H1 (cell line): Measurements from ENCODE around the gene CIPC. TPM values are rescaled to one million over a fixed set of nuclear protein-coding genes. Genes with fewer than 3 reads are reported as not detected.

Experiments used
- CBX8 ChIP-seq: fragments of 300-800, 300-1000 bp; sonication (generic); IDR thresholded peaks from 2 replicates; pipeline ENCODE4 v1.7.1; 2016; ENCODE audit warnings: low read depth, low read length, borderline replicate concordance
- CEBPB ChIP-seq: IDR thresholded peaks from 2 replicates; pipeline ENCODE4 v1.6.1; 2012; ENCODE audit warnings: low read depth, low read length
- CHD1 ChIP-seq: IDR thresholded peaks from 2 replicates; pipeline ENCODE4 v1.6.1; 2012; ENCODE audit warnings: low read depth, low read length, improper control_type of control experiment
- CHD7 ChIP-seq: fragments of 300-600 bp; sonication (generic); IDR thresholded peaks from 2 replicates; pipeline ENCODE4 v1.7.1; 2012; ENCODE audit warnings: low read length, moderate library complexity, mild to moderate bottlenecking, inconsistent platforms; ENCODE audit not compliant: insufficient replicate concordance
- HDAC2 ChIP-seq, 2 experiments: fragments of 300-600 bp in 1 of 2; sonication (generic) in 1 of 2; IDR thresholded peaks; 2 replicates each; pipeline ENCODE4 v1.6.1; 2011 to 2012; ENCODE audit warnings: low read depth in 2 of 2, low read length in 2 of 2, mild to moderate bottlenecking in 2 of 2, moderate library complexity in 2 of 2, borderline replicate concordance in 1 of 2, inconsistent platforms in 1 of 2
- POLR2A ChIP-seq, 2 experiments: IDR thresholded peaks; 1 replicate in 1 of 2; 2 replicates in 1 of 2; pipeline ENCODE4 v1.6.1; 2011; ENCODE audit warnings: low read depth in 2 of 2, low read length in 2 of 2, mild to moderate bottlenecking in 2 of 2; ENCODE audit errors: control extremely low read depth in 1 of 2
- RNF2 ChIP-seq: fragments of 200-900, 300-1000 bp; sonication (generic); IDR thresholded peaks from 2 replicates; pipeline ENCODE4 v1.7.1; 2016; ENCODE audit warnings: borderline replicate concordance, low read depth, mild to moderate bottlenecking, antibody characterized with exemption, low read length; ENCODE audit not compliant: poor library complexity, severe bottlenecking; ENCODE audit errors: missing control alignments
- TCF12 ChIP-seq: IDR thresholded peaks from 2 replicates; pipeline ENCODE4 v1.6.1; 2011; ENCODE audit warnings: low read depth, mild to moderate bottlenecking, low read length
- USF2 ChIP-seq: IDR thresholded peaks from 2 replicates; pipeline ENCODE4 v1.6.1; 2011; ENCODE audit warnings: low read length, improper control_type of control experiment
- polyA plus RNA-seq, 7 experiments: library from polyadenylated mRNA; depleted of rRNA in 3 of 7; stranded (reverse) in 5 of 7; unstranded in 2 of 7; fragments of >200 nt in 5 of 7; fragments of 200-250 nt in 2 of 7; gene quantifications; 1 replicate in 5 of 7; 2 replicates in 1 of 7; 4 replicates in 1 of 7; pipeline versions ENCODE4 v1.2.1 to v1.2.3, GENCODE V29; 2011 to 2013; ENCODE audit warnings: missing spikeins in 2 of 7, mixed read lengths in 2 of 7
- total RNA-seq: library from RNA; stranded (reverse); fragmentation: NEBNext Ultra II Directional; extraction: Animal tissue kit (Norgen Biotek cat#: 25700); gene quantifications from 2 replicates; pipeline ENCODE4 v1.2.1, GENCODE V29; 2021

The CIPC gene
- total and polyA plus RNA-seq, 2 of the 8 experiments (the other 6 are each of a cell fraction or from before 2014, with no cell fraction given) = 13.9 to 32.7 TPM

- TF ChIP-seq CHD7 (no peak), CBX8 (no peak), CEBPB (no peak), USF2 (no peak), TCF12 (no peak), CHD1 (no peak), HDAC2 (IDR thresholded peaks at IDR 0.05; ENCODE audit: borderline replicate concordance in 1 of 2, low read depth in 2 of 2, low read length in 2 of 2) (no peak), POLR2A (IDR thresholded peaks at IDR 0.05; ENCODE audit: control extremely low read depth in 1 of 2, low read depth in 2 of 2, low read length in 2 of 2) (no peak), RNF2 (no peak)
- TF ChIP-seq, all 59 proteins: peak for 0
Observed at GRCh38 chr14:77055306-77055705, 42.8 kb upstream of the CIPC start (continued).
